HUES64 (cell line): ENCODE results near the gene LYVE1. TPM values are rescaled to one million over a fixed set of nuclear protein-coding genes. Genes with fewer than 3 reads are reported as not detected.

Source experiments
- H3K27ac ChIP-seq: 2 replicates; pipeline ENCODE4 v1.7.0; 2013; ENCODE audit warnings: low read depth, low read length, inconsistent platforms
- H3K27me3 ChIP-seq: 2 replicates; pipeline ENCODE4 v1.6.1; 2013; ENCODE audit warnings: mild to moderate bottlenecking, low read length; ENCODE audit not compliant: insufficient read depth
- H3K36me3 ChIP-seq: 2 replicates; pipeline ENCODE4 v1.6.1; 2013; ENCODE audit warnings: mild to moderate bottlenecking, low read length; ENCODE audit not compliant: insufficient read depth
- H3K4me1 ChIP-seq: 2 replicates; pipeline ENCODE4 v1.6.1; 2013; ENCODE audit warnings: mild to moderate bottlenecking, low read length, moderate library complexity; ENCODE audit not compliant: insufficient read depth
- H3K4me3 ChIP-seq: 2 replicates; pipeline ENCODE4 v1.5.1; 2013; ENCODE audit warnings: mild to moderate bottlenecking, low read length, moderate library complexity
- H3K9ac ChIP-seq: 2 replicates; pipeline ENCODE4 v1.6.1; 2013; ENCODE audit warnings: mild to moderate bottlenecking, low read depth, low read length
- H3K9me3 ChIP-seq: 2 replicates; pipeline ENCODE4 v1.6.1; 2013; ENCODE audit warnings: low read depth, low read length; ENCODE audit not compliant: insufficient read depth
- WGBS: fragments of 150-250, 120-280 bp; methylation state at CpG from one replicate; pipeline ENCODE4 v1.1.7; 2013; ENCODE audit warnings: missing lambda C conversion rate; 5-methylcytosine and 5-hydroxymethylcytosine counted together
- polyA plus RNA-seq, 2 experiments: library from polyadenylated mRNA; stranded (reverse); fragments of 50-300 nt; gene quantifications; one replicate each; pipeline ENCODE4 v1.2.3, GENCODE V29; 2013

The LYVE1 gene, protein sequence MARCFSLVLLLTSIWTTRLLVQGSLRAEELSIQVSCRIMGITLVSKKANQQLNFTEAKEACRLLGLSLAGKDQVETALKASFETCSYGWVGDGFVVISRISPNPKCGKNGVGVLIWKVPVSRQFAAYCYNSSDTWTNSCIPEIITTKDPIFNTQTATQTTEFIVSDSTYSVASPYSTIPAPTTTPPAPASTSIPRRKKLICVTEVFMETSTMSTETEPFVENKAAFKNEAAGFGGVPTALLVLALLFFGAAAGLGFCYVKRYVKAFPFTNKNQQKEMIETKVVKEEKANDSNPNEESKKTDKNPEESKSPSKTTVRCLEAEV
- not detected for polyA plus RNA-seq (2013, experiment 1 of 2)
- not detected for polyA plus RNA-seq (2013, experiment 2 of 2)

GRCh38 chr11:10568486-10568941, at the start of gene LYVE1:
Gene LYVE1 (minus strand): TSS chr11:10568665. CDS start chr11:10568532, 133 bp downstream.
- WGBS, result 86% methylated on average over 7 of the region's 7 CpGs
- H3K4me3 ChIP-seq, result no peak within 1 kb of the TSS
- H3K9ac ChIP-seq, result no peak within 1 kb of the TSS
- no peaks in the 10 kb centered on the region for H3K27me3 ChIP-seq
- H3K4me1 ChIP-seq, result peaks cover 15% of the 10 kb centered on the region
- H3K9me3 ChIP-seq, result no peaks in the 10 kb centered on the region
- no peak within 1 kb of the TSS for H3K27ac ChIP-seq
- H3K36me3 ChIP-seq, result no peaks in the 10 kb centered on the region

- Histone ChIP-seq H3K4me3 (no peak overlapping the region), H3K4me1 (no peaks in the 10 kb centered on the region), H3K36me3 (no peaks in the 10 kb centered on the region), H3K27me3 (no peaks in the 10 kb centered on the region), H3K9ac (no peak overlapping the region), H3K27ac (no peak overlapping the region), H3K9me3 (no peaks in the 10 kb centered on the region)
- WGBS, result 89% methylated on average over 1 of the region's 1 CpG
Measured at GRCh38 chr11:10617551-10617950, 49.1 kb upstream of the LYVE1 start.

DNA sequence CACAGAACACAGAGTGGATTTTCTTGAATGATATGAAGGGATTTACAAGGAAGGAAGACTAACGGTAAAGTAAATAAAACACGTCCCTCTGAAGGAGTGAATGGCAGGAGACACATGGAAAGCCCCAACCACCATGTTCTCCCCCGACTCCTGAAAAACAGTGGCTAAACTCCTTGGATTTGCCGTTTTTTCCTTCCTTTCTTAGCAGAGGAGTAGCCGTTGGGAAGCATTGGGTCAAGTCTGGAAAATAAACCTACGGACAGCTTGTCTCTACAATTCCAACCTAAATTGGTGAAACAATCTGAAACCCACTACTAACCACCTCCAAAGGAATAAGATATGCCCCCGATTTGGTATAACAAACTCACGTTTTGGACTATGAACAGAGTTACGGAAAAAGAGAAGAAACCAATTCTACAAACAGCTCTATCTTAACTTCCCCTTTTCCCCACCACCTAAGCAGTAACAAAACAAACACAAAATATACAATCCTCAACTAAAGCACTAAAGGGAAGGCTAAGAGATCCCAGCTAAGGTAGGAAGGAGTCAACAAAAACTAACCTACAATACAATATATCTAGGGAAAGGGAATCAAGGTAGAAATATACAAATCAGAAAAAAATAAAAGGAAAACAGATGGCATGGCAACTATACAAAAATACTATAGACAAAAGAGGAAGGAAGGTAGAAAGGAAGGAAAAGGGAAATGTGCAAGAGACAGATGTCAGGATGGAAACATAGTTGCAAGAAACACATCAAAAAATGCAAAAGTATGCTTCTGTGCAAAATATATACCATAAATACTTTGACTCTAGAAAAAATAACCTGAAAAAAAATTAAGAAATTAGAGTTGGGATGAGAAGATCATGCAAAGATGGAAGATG, 43.8 kb upstream of the LYVE1 start:
- Histone ChIP-seq H3K27ac (no peak overlapping the region), H3K36me3 (no peaks in the 10 kb centered on the region)
- 93% methylated on average over 9 of the region's 9 CpGs for whole genome bisulfite sequencing

DNA sequence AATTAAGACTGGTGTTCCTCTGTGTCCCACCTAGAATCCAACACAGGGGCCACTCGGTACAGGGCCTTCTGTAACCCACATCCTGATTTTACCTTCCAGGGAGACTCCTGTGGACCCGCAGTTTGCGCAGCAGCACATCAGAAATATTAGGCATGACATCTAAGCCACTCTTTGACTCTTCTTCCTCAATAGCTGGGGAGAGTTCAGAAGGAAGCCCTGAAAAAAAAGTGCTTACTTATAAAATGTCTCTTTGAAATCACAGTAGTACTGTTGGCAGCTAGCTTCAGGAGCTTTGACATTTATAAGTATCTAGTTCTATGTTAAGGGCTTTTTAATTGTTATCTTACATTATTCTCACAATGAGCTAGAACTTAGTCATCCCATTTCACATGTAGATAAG, 41.2 kb upstream of the LYVE1 start:
- 94% methylated on average over 3 of the region's 3 CpGs for WGBS
- Histone ChIP-seq H3K27ac (no peak overlapping the region), H3K36me3 (no peaks in the 10 kb centered on the region), H3K4me3 (no peak overlapping the region), H3K9me3 (no peaks in the 10 kb centered on the region), H3K4me1 (peaks cover 13% of the 10 kb centered on the region; the same call in 1 of the 2 replicates), H3K27me3 (no peaks in the 10 kb centered on the region), H3K9ac (no peak overlapping the region)

More for the DNA sequence above, 43.8 kb upstream of the LYVE1 start:
- H3K9me3 ChIP-seq, result no peaks in the 10 kb centered on the region
- H3K4me3 ChIP-seq, result no peak overlapping the region
- no peaks in the 10 kb centered on the region for H3K4me1 ChIP-seq
- no peak overlapping the region for H3K9ac ChIP-seq
- H3K27me3 ChIP-seq, result no peaks in the 10 kb centered on the region

DNA sequence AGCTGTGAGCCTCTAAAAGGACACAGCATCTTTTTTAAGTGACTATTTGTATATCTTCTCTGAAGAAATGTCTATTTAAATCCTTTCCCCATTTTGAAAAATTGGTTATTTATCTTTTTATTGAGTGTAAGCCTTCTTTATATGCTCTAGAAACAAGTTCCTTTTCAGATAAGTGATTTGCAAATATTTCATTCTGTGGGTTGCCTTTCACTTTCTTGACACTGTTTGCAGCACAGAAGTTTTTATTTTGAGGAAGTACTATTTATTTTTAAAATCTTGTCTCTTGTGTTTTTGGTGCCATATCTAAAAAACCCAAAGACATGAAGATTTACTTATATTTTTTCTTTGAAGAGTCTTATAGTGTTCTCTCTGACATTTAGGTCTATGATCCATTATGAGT, 40.1 kb upstream of the LYVE1 start:
- H3K27ac ChIP-seq, result no peak overlapping the region
- peaks cover 13% of the 10 kb centered on the region; the same call in 1 of the 2 replicates for H3K4me1 ChIP-seq
- no peaks in the 10 kb centered on the region for H3K36me3 ChIP-seq
- no peaks in the 10 kb centered on the region for H3K27me3 ChIP-seq
- H3K9me3 ChIP-seq, result no peaks in the 10 kb centered on the region
- H3K4me3 ChIP-seq, result no peak overlapping the region
- H3K9ac ChIP-seq, result no peak overlapping the region

DNA sequence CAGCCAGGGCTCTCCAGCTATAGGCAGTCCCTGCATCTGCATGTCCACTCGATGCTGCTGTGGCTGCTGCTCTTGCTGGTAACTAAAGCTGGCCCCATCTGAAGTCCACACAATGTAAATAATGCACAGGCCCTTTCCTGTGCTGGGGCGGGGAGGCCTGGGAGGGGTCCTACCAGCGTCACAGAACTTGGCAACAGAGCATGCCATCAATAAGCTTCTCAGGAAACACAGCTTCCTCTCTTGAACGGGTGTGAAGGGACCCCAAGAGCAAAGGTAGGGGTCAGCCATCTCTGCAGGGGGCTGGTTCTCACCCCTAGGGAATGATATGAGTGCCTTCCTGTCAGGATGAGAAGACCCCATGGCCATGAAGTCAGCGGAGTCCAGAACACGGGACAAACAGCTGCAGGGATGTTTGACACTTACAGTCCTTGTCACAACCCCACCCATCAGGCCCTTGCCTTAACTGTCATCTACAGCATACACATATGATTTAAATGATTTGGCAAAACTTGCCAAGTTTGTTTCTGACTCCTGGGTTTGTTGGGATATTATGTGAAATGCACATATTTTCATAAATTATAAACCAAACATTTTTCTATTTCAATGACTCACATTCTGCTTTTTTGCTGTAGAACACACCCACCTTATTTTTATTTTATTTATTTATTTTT, 39.1 kb upstream of the LYVE1 start:
- Histone ChIP-seq H3K4me3 (no peak overlapping the region), H3K36me3 (no peaks in the 10 kb centered on the region)

GRCh38 chr11:10606536-10607208, 38.2 kb upstream of the LYVE1 start:
- Histone ChIP-seq H3K27ac (peak overlapping the region; percentile 22; the same call in 1 of the 2 replicates), H3K9ac (no peak overlapping the region), H3K4me3 (no peak overlapping the region), H3K9me3 (no peaks in the 10 kb centered on the region), H3K4me1 (peaks cover 13% of the 10 kb centered on the region; the same call in 1 of the 2 replicates), H3K27me3 (no peaks in the 10 kb centered on the region), H3K36me3 (no peaks in the 10 kb centered on the region)
- 83% methylated on average over 6 of the region's 6 CpGs for WGBS

More for the DNA sequence above, 39.1 kb upstream of the LYVE1 start:
- no peaks in the 10 kb centered on the region for H3K27me3 ChIP-seq
- peaks cover 13% of the 10 kb centered on the region; the same call in 1 of the 2 replicates for H3K4me1 ChIP-seq
- H3K9me3 ChIP-seq, result no peaks in the 10 kb centered on the region
- no peak overlapping the region for H3K27ac ChIP-seq
- 91% methylated on average over 6 of the region's 6 CpGs for WGBS
- no peak overlapping the region; the same call in 1 of the 2 replicates for H3K9ac ChIP-seq

GRCh38 chr11:10605941-10606381, 37.5 kb upstream of the LYVE1 start:
- peaks cover 13% of the 10 kb centered on the region; the same call in 1 of the 2 replicates for H3K4me1 ChIP-seq
- H3K27ac ChIP-seq, result 0 out of 2 replicates have a peak overlapping the region, but pooled peaks have one; percentile 22
- no peak overlapping the region for H3K4me3 ChIP-seq
- H3K36me3 ChIP-seq, result no peaks in the 10 kb centered on the region
- no peaks in the 10 kb centered on the region for H3K9me3 ChIP-seq
- H3K9ac ChIP-seq, result no peak overlapping the region
- 31% methylated on average over 6 of the region's 6 CpGs for WGBS
- H3K27me3 ChIP-seq, result no peaks in the 10 kb centered on the region

DNA sequence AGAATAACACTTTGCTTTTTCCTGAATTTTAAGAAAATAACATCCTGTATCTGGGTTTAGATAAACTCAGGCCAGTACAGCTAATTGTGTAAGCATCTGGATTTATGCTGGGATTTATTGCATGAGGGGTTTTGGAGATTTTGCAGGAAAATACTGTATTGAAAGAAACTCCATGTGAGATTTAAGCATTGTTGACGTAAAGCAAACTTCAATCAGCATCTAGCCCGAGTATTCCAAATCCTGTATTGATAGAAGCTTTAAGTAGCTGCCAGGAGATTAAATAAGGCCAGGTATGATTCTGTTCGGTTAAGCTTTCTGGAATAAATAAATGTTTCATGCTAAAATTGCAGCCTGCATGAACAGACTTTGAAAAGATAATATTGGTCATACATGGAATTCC, 36.3 kb upstream of the LYVE1 start:
- H3K9me3 ChIP-seq, result no peaks in the 10 kb centered on the region
- no peak overlapping the region for H3K27ac ChIP-seq
- WGBS, result 95% methylated on average over 3 of the region's 3 CpGs
- H3K4me3 ChIP-seq, result no peak overlapping the region
- H3K9ac ChIP-seq, result no peak overlapping the region
- H3K36me3 ChIP-seq, result no peaks in the 10 kb centered on the region
- H3K4me1 ChIP-seq, result peaks cover 13% of the 10 kb centered on the region; the same call in 1 of the 2 replicates
- H3K27me3 ChIP-seq, result no peaks in the 10 kb centered on the region

DNA sequence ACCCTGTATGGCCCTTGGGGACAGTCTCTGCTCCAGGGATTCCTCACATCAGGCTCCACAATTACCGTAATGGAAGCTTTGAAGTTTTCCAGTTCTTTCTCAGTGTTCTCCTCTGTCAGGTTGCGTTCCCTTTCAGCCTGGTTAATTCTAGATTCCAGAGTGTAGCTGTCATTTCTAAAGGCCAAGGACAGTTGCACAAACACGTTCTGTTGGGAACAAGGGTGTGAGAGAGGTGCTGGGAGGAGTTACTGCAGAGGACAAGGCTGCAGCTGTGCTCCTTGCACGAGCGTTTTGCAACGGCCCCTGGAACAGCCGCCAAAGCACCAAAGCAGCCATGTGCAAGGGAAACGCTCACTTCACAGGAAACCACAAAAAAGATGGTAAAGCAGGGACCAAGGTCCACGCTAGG, 35.9 kb upstream of the LYVE1 start:
- Histone ChIP-seq H3K9ac (no peak overlapping the region), H3K4me1 (peaks cover 13% of the 10 kb centered on the region; the same call in 1 of the 2 replicates), H3K36me3 (no peaks in the 10 kb centered on the region), H3K27ac (no peak overlapping the region), H3K9me3 (no peaks in the 10 kb centered on the region), H3K27me3 (no peaks in the 10 kb centered on the region), H3K4me3 (no peak overlapping the region)
- 91% methylated on average over 9 of the region's 9 CpGs for WGBS
